ENCODE measurements around the gene VAC14. TPM values are rescaled to one million over a fixed set of nuclear protein-coding genes. Genes with fewer than 3 reads are reported as not detected.
"Not testable (repeated sequence)": the region's sequence is repeated elsewhere in the genome, so short reads cannot be mapped to it uniquely, and the experiment has no call there.

VAC14 gene
- 27.0 and 32.0 TPM in 2 replicates for polyA plus RNA-seq (2011; rRNA removed)
- 37.8 and 46.7 TPM in 2 replicates for polyA plus RNA-seq (2012; cell fraction: cytosol; rRNA removed)
- polyA plus RNA-seq (2012; cell fraction: nucleus; rRNA removed): 56.9 and 76.5 TPM in 2 replicates
- polyA plus RNA-seq (2017; fragmentation: RNase III; extraction: RNeasy Plus Mini Kit Qiagen cat#74134 plus additional on column Dnase treatment): 22.7 to 25.3 TPM (median 23.5 TPM) in 3 replicates
- polyA minus RNA-seq (2011; rRNA and poly(A)+ RNA removed): 51.8 and 54.6 TPM in 2 replicates

- TF ChIP-seq ZFP36 (IDR thresholded peaks at IDR 0.05; ENCODE audit: borderline replicate concordance, partially characterized antibody) (no peak), BCL3 (IDR thresholded peaks at IDR 0.05) (peak; percentile 66; the same call in 1 of the 3 replicates), PBX3 (IDR thresholded peaks at IDR 0.05) (no peak), GATA3 (IDR thresholded peaks at IDR 0.05; ENCODE audit: borderline replicate concordance) (0 out of 2 replicates have a peak, but pooled peaks have one; percentile 24), REST (IDR thresholded peaks at IDR 0.05) (0 out of 2 replicates have a peak, but pooled peaks have one; percentile 38), MYC (IDR thresholded peaks at IDR 0.05; ENCODE audit: borderline replicate concordance, low read length) (peak; percentile 57; the same call in 1 of the 2 replicates), PHF8 (IDR thresholded peaks at IDR 0.05; ENCODE audit: borderline replicate concordance, low read depth) (peak; percentile 92), USF2 (IDR thresholded peaks at IDR 0.05) (peak; percentile 93), KDM5A (IDR thresholded peaks at IDR 0.05) (peak; percentile 98), CHD2 (IDR thresholded peaks at IDR 0.05; ENCODE audit: low read length, partially characterized antibody) (peak; percentile 52), POLR2AphosphoS2 (conservative IDR thresholded peaks at IDR 0.05; ENCODE audit: low read length) (no peak), JUN (IDR thresholded peaks at IDR 0.05) (peak in 1 of 2 experiments; percentile 84; a peak in 2 of 5 replicates), MAX (IDR thresholded peaks at IDR 0.05) (peak; percentile 46; the same call in 1 of the 2 replicates), BHLHE40 (IDR thresholded peaks at IDR 0.05; ENCODE audit: low read depth, low read length) (peak; percentile 81), POLR2A (IDR thresholded peaks at IDR 0.05; ENCODE audit: low read length) (peak; percentile 84), FOSB (CRISPR knock-in tag; IDR thresholded peaks at IDR 0.05) (no peak), E2F6 (IDR thresholded peaks at IDR 0.05; ENCODE audit: borderline replicate concordance, low read depth) (0 out of 2 replicates have a peak, but pooled peaks have one; percentile 10), SMC3 (IDR thresholded peaks at IDR 0.05) (0 out of 3 replicates have a peak, but pooled peaks have one; percentile 8)
- FAIRE-seq: no peak
- 1% methylated on average over 16 of the region's 64 CpGs for WGBS (ENCODE audit: missing lambda C conversion rate)
- ChIA-PET POLR2A (interaction anchor here (0.6 to 1.3 kb wide), 3 partner anchors 16 to 86 kb away, joined by 3 to 7 read pairs (median 3); no protein-coding TSS in a partner anchor), CTCF (interaction anchor here (0.6 to 1.2 kb wide), 3 partner anchors 14 to 128 kb away, joined by 3 read pairs; no protein-coding TSS in a partner anchor)
- ATAC-seq: peak; percentile 89 to 96
- H3K27ac ChIP-seq: peak within 1 kb of the TSS; percentile 77 to 91
- H3K4me3 ChIP-seq: peak within 1 kb of the TSS; percentile 80
- H3K9me3 ChIP-seq: no peaks in the 10 kb centered on the region; the same call in 1 of the 3 replicates
- peak; percentile 89 to 92 for DNase-seq (ENCODE audit: low read depth in 1 of 2, low spot score in 1 of 2)
- H3K4me2 ChIP-seq: peak within 1 kb of the TSS; percentile 90
- H3K4me1 ChIP-seq: peaks cover 10% of the 10 kb centered on the region; the same call in 2 of the 3 replicates
Measured at GRCh38 chr16:70800781-70801480, at the start of gene VAC14. Gene VAC14 (minus strand): TSS chr16:70801158. CDS start chr16:70800900, 258 bp downstream.

- H3K9me3 ChIP-seq; POLR2A ChIA-PET; H3K27ac ChIP-seq; DNase-seq (ENCODE audit: low read depth in 1 of 2, low spot score in 1 of 2); FAIRE-seq; CTCF ChIA-PET; H3K4me1 ChIP-seq; H3K4me3 ChIP-seq; H3K4me2 ChIP-seq: not testable (repeated sequence)
- 69% methylated on average over 3 of the region's 4 CpGs for WGBS (ENCODE audit: missing lambda C conversion rate)
- ATAC-seq: peak in 1 of 2 experiments; percentile 43; a peak in 2 of 6 replicates
Measured at GRCh38 chr16:70823498-70824118, 22.6 kb upstream of the VAC14 start.

- ATAC-seq, FAIRE-seq: not testable (repeated sequence)
Measured at GRCh38 chr16:70822734-70823133, 21.8 kb upstream of the VAC14 start.

GRCh38 chr16:70818088-70818487 lies 17.1 kb upstream of the VAC14 start:
- H3K4me3 ChIP-seq; CTCF ChIA-PET; FAIRE-seq; H3K4me2 ChIP-seq; ATAC-seq; H3K4me1 ChIP-seq; H3K27ac ChIP-seq; POLR2A ChIA-PET; H3K9me3 ChIP-seq; DNase-seq (ENCODE audit: low read depth in 1 of 2, low spot score in 1 of 2): not testable (repeated sequence)
- WGBS (ENCODE audit: missing lambda C conversion rate): 53% methylated on average over 10 of the region's 13 CpGs

More at GRCh38 chr16:70822734-70823133, 21.8 kb upstream of the VAC14 start:
- 0% methylated on average over 1 of the region's 2 CpGs for WGBS (ENCODE audit: missing lambda C conversion rate)
- H3K4me1 ChIP-seq; DNase-seq (ENCODE audit: low read depth in 1 of 2, low spot score in 1 of 2); H3K27ac ChIP-seq; H3K9me3 ChIP-seq; H3K4me3 ChIP-seq; POLR2A ChIA-PET; CTCF ChIA-PET; H3K4me2 ChIP-seq: not testable (repeated sequence)

All from A549 (cell line).